ENCODE results near the gene ZNF593OS. TPM values are rescaled to one million over a fixed set of nuclear protein-coding genes. Genes with fewer than 3 reads are reported as not detected.

ZNF593OS gene
- total RNA-seq, 1 experiment from 2014 or later: not detected

DNA sequence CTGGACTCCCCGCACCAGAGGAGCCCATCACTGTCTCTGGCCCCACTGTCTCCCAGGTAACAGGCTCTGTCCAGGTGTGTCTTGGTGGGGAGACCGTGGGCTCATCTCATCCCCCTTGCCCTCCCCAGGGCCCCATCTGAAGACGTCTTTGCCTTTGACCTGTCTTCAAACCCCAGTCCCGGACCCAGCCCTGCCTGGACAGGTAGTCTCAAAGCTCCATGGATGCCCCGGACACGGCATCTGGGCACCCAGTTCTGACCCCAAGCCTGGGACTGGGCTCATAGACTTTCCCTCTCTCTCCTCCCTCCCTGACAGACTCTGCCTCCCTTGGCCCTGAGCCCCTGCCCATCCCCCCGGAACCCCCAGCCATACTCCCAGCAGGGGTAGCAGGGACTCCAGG, 12.5 kb upstream of the ZNF593OS start:
- no CpG with 5 or more reads among the region's 7 CpGs for WGBS (ENCODE audit: extremely low coverage, insufficient read length, low lambda C conversion rate)
- no peak overlapping the region for H3K9ac ChIP-seq (ENCODE audit: extremely low read depth, insufficient read length, low read length)

More for the DNA sequence above, 12.5 kb upstream of the ZNF593OS start:
- no peaks in the 10 kb centered on the region for H3K27me3 ChIP-seq (ENCODE audit: insufficient read depth, low read length)
- H3K9me3 Mint-ChIP-seq: no peaks in the 10 kb centered on the region
- no peak overlapping the region for H3T11ph ChIP-seq (ENCODE audit: low read length)
- H4K91ac ChIP-seq (ENCODE audit: insufficient read length, low read depth, low read length): no peak overlapping the region
- no peak overlapping the region for H2BK5ac ChIP-seq (ENCODE audit: insufficient read length, low read length)
- no peak overlapping the region for H3K56ac ChIP-seq (ENCODE audit: insufficient read length, low read depth, low read length)
- no peaks in the 10 kb centered on the region for H3K4me1 ChIP-seq (ENCODE audit: insufficient read depth, low read length)
- no peak overlapping the region for H3K27ac ChIP-seq (ENCODE audit: insufficient read length, low read depth, low read length)
- H3K79me2 ChIP-seq (ENCODE audit: insufficient read depth, low read length): no peaks in the 10 kb centered on the region
- peaks cover 0 to 41% (median 20%) of the 10 kb centered on the region in 3 experiments; a peak in 4 of 7 replicates for H3K36me3 Mint-ChIP-seq (ENCODE audit: insufficient read depth in 1 of 3, low read depth in 3 of 3)
- H3K27ac Mint-ChIP-seq: no peak overlapping the region
- no peaks in the 10 kb centered on the region for H4K20me1 ChIP-seq (ENCODE audit: control insufficient read depth, insufficient read depth, insufficient read length)
- H3K23me2 ChIP-seq (ENCODE audit: insufficient read length, low read depth, low read length, poor library complexity, severe bottlenecking): no peaks in the 10 kb centered on the region
- TF ChIP-seq CTCF (conservative IDR thresholded peaks at IDR 0.05): no peak
- no peaks in the 10 kb centered on the region for H3K9me3 ChIP-seq (ENCODE audit: control insufficient read depth, low read depth, low read length)
- H3K18ac ChIP-seq (ENCODE audit: insufficient read length, low read depth, low read length): no peak overlapping the region
- no peak overlapping the region for H2BK120ac ChIP-seq (ENCODE audit: low read depth, low read length, poor library complexity, severe bottlenecking)
- H3K27me3 Mint-ChIP-seq (ENCODE audit: low read depth): no peaks in the 10 kb centered on the region
- no peak overlapping the region for H3K14ac ChIP-seq (ENCODE audit: insufficient read depth, low read length)
- no peak overlapping the region for H3K4me3 Mint-ChIP-seq
- no peaks in the 10 kb centered on the region for H3K79me1 ChIP-seq (ENCODE audit: insufficient read depth, low read depth, low read length, poor library complexity, severe bottlenecking)
- DNase-seq: no peak
- H3K4me1 Mint-ChIP-seq: no peaks in the 10 kb centered on the region
- no peak overlapping the region for H4K5ac ChIP-seq (ENCODE audit: insufficient read length, low read depth, low read length)
- H2AFZ ChIP-seq (ENCODE audit: low read length): no peak overlapping the region
- H2BK12ac ChIP-seq (ENCODE audit: insufficient read length, low read depth, low read length): no peak overlapping the region
- H2BK20ac ChIP-seq (ENCODE audit: low read depth, low read length, poor library complexity, severe bottlenecking): no peak overlapping the region
- H2AK5ac ChIP-seq (ENCODE audit: insufficient read length, low read length): no peak overlapping the region
- no peak overlapping the region for H4K8ac ChIP-seq (replicated peaks; ENCODE audit: insufficient read length, low read depth, low read length)
- H3K4ac ChIP-seq (ENCODE audit: low read depth, low read length): no peak overlapping the region
- H3K4me2 ChIP-seq (ENCODE audit: insufficient read depth, insufficient read length, low read length): no peak overlapping the region
- no peak overlapping the region for H3K23ac ChIP-seq (ENCODE audit: insufficient read length, low read depth, low read length)
- no peak overlapping the region for H2BK15ac ChIP-seq (ENCODE audit: low read depth, low read length)

All from H9 (cell line).